LNCAP (cell line): ENCODE results near the gene IRF2BP2.

Experiments used
- CTCF ChIP-seq: fragments of 450-650 bp; IDR thresholded peaks from 2 replicates; pipeline ENCODE4 v1.5.1; 2017; ENCODE audit warnings: mild to moderate bottlenecking

The IRF2BP2 gene

GRCh38 chr1:234621127-234621468 is 11.1 kb upstream of the IRF2BP2 start:
- TF ChIP-seq CTCF = no peak

GRCh38 chr1:234620272-234621126 is 10.5 kb upstream of the IRF2BP2 start:
- TF ChIP-seq CTCF = no peak

- TF ChIP-seq CTCF = no peak
These were observed 9.8 kb upstream of the IRF2BP2 start for GRCh38 chr1:234619794-234620247.

- no peak for TF ChIP-seq CTCF
These were observed 9.1 kb upstream of the IRF2BP2 start for GRCh38 chr1:234619071-234619480.

GRCh38 chr1:234618737-234619049 is 8.7 kb upstream of the IRF2BP2 start:
- TF ChIP-seq CTCF = no peak

GRCh38 chr1:234617986-234618736 is 8.2 kb upstream of the IRF2BP2 start:
- TF ChIP-seq CTCF = no peak

GRCh38 chr1:234617131-234617985 is 7.4 kb upstream of the IRF2BP2 start:
- TF ChIP-seq CTCF = peak; percentile 24; the same call in 1 of the 2 replicates
